ENCODE data around the gene TTYH2. TPM values are rescaled to one million over a fixed set of nuclear protein-coding genes. Genes with fewer than 3 reads are reported as not detected.

Gene TTYH2
- total RNA-seq, 1 donor from 2014 or later, result 12.4 TPM

GRCh38 chr17:74206332-74206818 is 7.0 kb upstream of the TTYH2 start:
- H3K27me3 Mint-ChIP-seq, result peaks cover 10% of the 10 kb centered on the region
- H3K9me3 Mint-ChIP-seq, result no peaks in the 10 kb centered on the region
- peak overlapping the region; percentile 78 for H3K4me3 Mint-ChIP-seq
- H3K4me1 Mint-ChIP-seq (ENCODE audit: unreplicated experiment), result peaks cover 46% of the 10 kb centered on the region
- H3K27ac Mint-ChIP-seq, result peak overlapping the region; percentile 79
- DNase-seq (ENCODE audit: extremely low spot score, unreplicated experiment), result no peak
- TF ChIP-seq CTCF (conservative IDR thresholded peaks at IDR 0.05), result no peak
- H3K36me3 Mint-ChIP-seq, result peaks cover 30% of the 10 kb centered on the region

GRCh38 chr17:74210191-74211140 is 2.9 kb upstream of the TTYH2 start:
- peak overlapping the region; percentile 84 for H3K27ac Mint-ChIP-seq
- DNase-seq (ENCODE audit: extremely low spot score, unreplicated experiment), result no peak
- peak; percentile 99 for TF ChIP-seq CTCF (conservative IDR thresholded peaks at IDR 0.05)
- H3K9me3 Mint-ChIP-seq, result no peaks in the 10 kb centered on the region
- peaks cover 44% of the 10 kb centered on the region for H3K4me1 Mint-ChIP-seq (ENCODE audit: unreplicated experiment)
- peaks cover 23% of the 10 kb centered on the region for H3K27me3 Mint-ChIP-seq
- H3K36me3 Mint-ChIP-seq, result peaks cover 20% of the 10 kb centered on the region
- peak overlapping the region; percentile 71 for H3K4me3 Mint-ChIP-seq

- Mint-ChIP-seq H3K27ac (peak overlapping the region; percentile 84), H3K27me3 (peaks cover 27% of the 10 kb centered on the region), H3K4me3 (peak overlapping the region; percentile 78), H3K36me3 (peaks cover 15% of the 10 kb centered on the region), H3K4me1 (ENCODE audit: unreplicated experiment) (peaks cover 40% of the 10 kb centered on the region), H3K9me3 (no peaks in the 10 kb centered on the region)
- no peak for TF ChIP-seq CTCF (conservative IDR thresholded peaks at IDR 0.05)
- DNase-seq (ENCODE audit: extremely low spot score, unreplicated experiment), result no peak
Observed at GRCh38 chr17:74211141-74211911, 2.0 kb upstream of the TTYH2 start.

- Mint-ChIP-seq H3K27me3 (peaks cover 30% of the 10 kb centered on the region), H3K36me3 (peaks cover 12% of the 10 kb centered on the region), H3K27ac (peak overlapping the region; percentile 84), H3K4me3 (peak overlapping the region; percentile 78), H3K4me1 (ENCODE audit: unreplicated experiment) (peaks cover 40% of the 10 kb centered on the region), H3K9me3 (no peaks in the 10 kb centered on the region)
- DNase-seq (ENCODE audit: extremely low spot score, unreplicated experiment), result no peak
- no peak for TF ChIP-seq CTCF (conservative IDR thresholded peaks at IDR 0.05)
Observed at GRCh38 chr17:74211912-74212208, 1.5 kb upstream of the TTYH2 start.

GRCh38 chr17:74212209-74212912 is 1.0 kb upstream of the TTYH2 start:
- H3K9me3 Mint-ChIP-seq, result no peaks in the 10 kb centered on the region
- peaks cover 45% of the 10 kb centered on the region for H3K4me1 Mint-ChIP-seq (ENCODE audit: unreplicated experiment)
- H3K36me3 Mint-ChIP-seq, result peaks cover 12% of the 10 kb centered on the region
- H3K4me3 Mint-ChIP-seq, result peak overlapping the region; percentile 91
- no peak for DNase-seq (ENCODE audit: extremely low spot score, unreplicated experiment)
- H3K27me3 Mint-ChIP-seq, result peaks cover 33% of the 10 kb centered on the region
- peak overlapping the region; percentile 91 for H3K27ac Mint-ChIP-seq
- TF ChIP-seq CTCF (conservative IDR thresholded peaks at IDR 0.05), result no peak

All from type B pancreatic cell (in vitro differentiated cells).